ENCODE measurements around the gene NDRG2.

DNA sequence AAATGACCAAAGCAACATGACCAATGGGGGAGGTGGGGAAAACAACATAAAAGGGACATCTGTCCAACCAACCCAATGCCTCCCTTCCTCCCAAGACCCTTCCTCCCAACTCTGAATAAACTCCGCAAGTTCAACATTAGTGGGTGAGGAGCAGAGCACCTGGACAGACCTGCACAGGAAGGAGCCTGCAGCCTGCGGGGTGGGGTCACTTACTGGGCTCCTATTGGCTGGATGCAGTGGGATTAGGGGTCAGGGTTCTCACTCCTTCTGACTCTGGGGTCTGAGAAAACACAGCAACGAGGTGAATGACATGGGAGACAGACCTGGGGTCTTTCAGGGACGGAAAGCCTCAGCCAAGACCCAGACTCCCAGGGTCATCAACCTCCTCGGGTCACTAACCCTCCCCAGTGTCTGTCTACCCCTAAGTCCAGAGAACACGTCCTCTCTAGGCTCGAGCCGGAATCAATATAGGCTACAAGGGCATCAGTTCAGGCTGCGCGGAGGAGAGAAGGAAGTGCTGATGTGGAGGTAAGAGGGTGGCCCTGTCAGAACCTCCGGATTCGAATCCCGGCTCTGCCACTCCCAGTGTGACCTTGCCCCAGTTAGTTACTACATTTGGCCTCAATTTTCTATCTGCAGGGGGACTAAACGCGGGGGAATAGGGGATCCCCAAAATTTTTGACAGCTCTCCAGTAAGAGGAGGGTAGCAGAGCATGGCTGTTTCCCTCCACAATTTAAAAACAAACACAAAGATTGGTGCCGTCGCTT is 860 bp downstream of the NDRG2 start:
- no peak for TF ChIP-seq POLR2A (IDR thresholded peaks at IDR 0.05)
- TF ChIP-seq, protein P1, sequence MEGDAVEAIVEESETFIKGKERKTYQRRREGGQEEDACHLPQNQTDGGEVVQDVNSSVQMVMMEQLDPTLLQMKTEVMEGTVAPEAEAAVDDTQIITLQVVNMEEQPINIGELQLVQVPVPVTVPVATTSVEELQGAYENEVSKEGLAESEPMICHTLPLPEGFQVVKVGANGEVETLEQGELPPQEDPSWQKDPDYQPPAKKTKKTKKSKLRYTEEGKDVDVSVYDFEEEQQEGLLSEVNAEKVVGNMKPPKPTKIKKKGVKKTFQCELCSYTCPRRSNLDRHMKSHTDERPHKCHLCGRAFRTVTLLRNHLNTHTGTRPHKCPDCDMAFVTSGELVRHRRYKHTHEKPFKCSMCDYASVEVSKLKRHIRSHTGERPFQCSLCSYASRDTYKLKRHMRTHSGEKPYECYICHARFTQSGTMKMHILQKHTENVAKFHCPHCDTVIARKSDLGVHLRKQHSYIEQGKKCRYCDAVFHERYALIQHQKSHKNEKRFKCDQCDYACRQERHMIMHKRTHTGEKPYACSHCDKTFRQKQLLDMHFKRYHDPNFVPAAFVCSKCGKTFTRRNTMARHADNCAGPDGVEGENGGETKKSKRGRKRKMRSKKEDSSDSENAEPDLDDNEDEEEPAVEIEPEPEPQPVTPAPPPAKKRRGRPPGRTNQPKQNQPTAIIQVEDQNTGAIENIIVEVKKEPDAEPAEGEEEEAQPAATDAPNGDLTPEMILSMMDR (IDR thresholded peaks at IDR 0.05), result no peak

Measured in thyroid gland (tissue), 4 donors.